Naive B cell (primary cell): Measurements from ENCODE around the gene HTR2C. TPM values are rescaled to one million over a fixed set of nuclear protein-coding genes. Genes with fewer than 3 reads are reported as not detected.
"Not testable (repeated sequence)": the region's sequence is repeated elsewhere in the genome, so short reads cannot be mapped to it uniquely, and the experiment has no call there.

ENCODE experiments used
- ATAC-seq, 2 donors: fragments of 150-1000 bp; cut with Tn5 transposase; 2 replicates each; pipeline ENCODE4 v1.10.0; 2021; ENCODE audit warnings: low read depth in 2 of 2, mild to moderate bottlenecking in 2 of 2, moderate library complexity in 2 of 2
- DNase-seq: peaks from one replicate; pipeline ENCODE4 v3.0.0; 2022
- H3K27ac Mint-ChIP-seq, 6 donors: one replicate each; pipeline ENCODE4 v1.8.0; 2020 to 2022; ENCODE audit warnings: mild to moderate bottlenecking in 6 of 6, mixed read lengths in 6 of 6, moderate library complexity in 5 of 6, inconsistent platforms in 2 of 6
- H3K27me3 Mint-ChIP-seq, 3 donors: one replicate each; pipeline ENCODE4 v1.8.0; 2021 to 2022; ENCODE audit warnings: mixed read lengths in 3 of 3, mild to moderate bottlenecking in 1 of 3
- H3K36me3 Mint-ChIP-seq, 2 donors: one replicate each; pipeline ENCODE4 v1.8.0; 2020 to 2022; ENCODE audit warnings: mixed read lengths in 2 of 2, inconsistent platforms in 1 of 2, mild to moderate bottlenecking in 1 of 2
- H3K4me1 Mint-ChIP-seq, 3 donors: one replicate each; pipeline ENCODE4 v1.8.0; 2020 to 2022; ENCODE audit warnings: mixed read lengths in 3 of 3, inconsistent platforms in 1 of 3, mild to moderate bottlenecking in 1 of 3, moderate library complexity in 1 of 3
- H3K4me3 Mint-ChIP-seq, 8 donors: one replicate each; pipeline ENCODE4 v1.8.0; 2020 to 2022; ENCODE audit warnings: mild to moderate bottlenecking in 8 of 8, mixed read lengths in 8 of 8, moderate library complexity in 8 of 8, inconsistent platforms in 2 of 8
- H3K9me3 Mint-ChIP-seq, 7 donors: one replicate each; pipeline ENCODE4 v1.8.0; 2020 to 2022; ENCODE audit warnings: mixed read lengths in 7 of 7, mild to moderate bottlenecking in 5 of 7, inconsistent platforms in 2 of 7, moderate library complexity in 1 of 7
- polyA plus RNA-seq, 6 donors: library from polyadenylated mRNA; unstranded; fragments of 300-500 nt; fragmentation: Illumina TruSeq; gene quantifications; one replicate each; pipeline ENCODE4 v1.2.3, GENCODE V29; 2021; ENCODE audit warnings: low read depth in 6 of 6

Gene HTR2C
- polyA plus RNA-seq, 6 donors from 2014 or later, result not detected

- Mint-ChIP-seq H3K27ac (peak overlapping the region in 1 of 6 donors; percentile 24), H3K4me1 (no peaks in the 10 kb centered on the region), H3K27me3 (no peaks in the 10 kb centered on the region), H3K36me3 (no peaks in the 10 kb centered on the region), H3K4me3 (no peak overlapping the region), H3K9me3 (no peaks in the 10 kb centered on the region)
- ATAC-seq, result no peak
- no peak for DNase-seq
Observed at GRCh38 chrX:114615765-114616164, 31.9 kb downstream of the HTR2C start.

GRCh38 chrX:114619874-114620273 is 36.0 kb downstream of the HTR2C start:
- Mint-ChIP-seq H3K36me3 (no peaks in the 10 kb centered on the region), H3K27ac (no peak overlapping the region), H3K4me3 (no peak overlapping the region), H3K4me1 (no peaks in the 10 kb centered on the region), H3K9me3 (peaks cover 0 to 3% (median 0%) of the 10 kb centered on the region in 7 donors), H3K27me3 (peaks cover 0 to 8% (median 0%) of the 10 kb centered on the region in 3 donors)
- no peak for ATAC-seq
- DNase-seq, result no peak

- ATAC-seq, result no peak
- no peak for DNase-seq
- peaks cover 0 to 3% (median 0%) of the 10 kb centered on the region in 7 donors for H3K9me3 Mint-ChIP-seq
- no peak overlapping the region for H3K4me3 Mint-ChIP-seq
- no peaks in the 10 kb centered on the region for H3K36me3 Mint-ChIP-seq
- peaks cover 0 to 8% (median 0%) of the 10 kb centered on the region in 3 donors for H3K27me3 Mint-ChIP-seq
- H3K27ac Mint-ChIP-seq, result no peak overlapping the region
- no peaks in the 10 kb centered on the region for H3K4me1 Mint-ChIP-seq
Observed at GRCh38 chrX:114626323-114626722, 42.4 kb downstream of the HTR2C start.

GRCh38 chrX:114635986-114636385 is 52.1 kb downstream of the HTR2C start:
- H3K27ac Mint-ChIP-seq, result no peak overlapping the region
- no peak for DNase-seq
- no peak for ATAC-seq
- H3K4me3 Mint-ChIP-seq, result no peak overlapping the region
- H3K36me3 Mint-ChIP-seq, result no peaks in the 10 kb centered on the region
- no peaks in the 10 kb centered on the region for H3K4me1 Mint-ChIP-seq
- H3K9me3 Mint-ChIP-seq, result peaks cover 0 to 4% (median 0%) of the 10 kb centered on the region in 7 donors
- no peaks in the 10 kb centered on the region for H3K27me3 Mint-ChIP-seq

- Mint-ChIP-seq H3K4me3 (no peak overlapping the region), H3K27me3 (peaks cover 0 to 2% (median 0%) of the 10 kb centered on the region in 3 donors), H3K9me3 (peaks cover 0 to 3% (median 0%) of the 10 kb centered on the region in 7 donors), H3K27ac (no peak overlapping the region), H3K36me3 (no peaks in the 10 kb centered on the region), H3K4me1 (no peaks in the 10 kb centered on the region)
- ATAC-seq (no peak), DNase-seq (no peak)
Observed at GRCh38 chrX:114650351-114650750, 66.5 kb downstream of the HTR2C start.

GRCh38 chrX:114675365-114675764 is 91.5 kb downstream of the HTR2C start:
- H3K27ac Mint-ChIP-seq, result no peak overlapping the region
- H3K4me3 Mint-ChIP-seq, result no peak overlapping the region
- H3K36me3 Mint-ChIP-seq, result no peaks in the 10 kb centered on the region
- peaks cover 0 to 3% (median 0%) of the 10 kb centered on the region in 7 donors for H3K9me3 Mint-ChIP-seq
- H3K4me1 Mint-ChIP-seq, result no peaks in the 10 kb centered on the region
- DNase-seq, result no peak
- ATAC-seq, result no peak
- H3K27me3 Mint-ChIP-seq, result no peaks in the 10 kb centered on the region

GRCh38 chrX:114700533-114700932 is 116.6 kb downstream of the HTR2C start:
- not testable (repeated sequence) for H3K4me3 Mint-ChIP-seq, H3K4me1 Mint-ChIP-seq

GRCh38 chrX:114709406-114709805 is 125.5 kb downstream of the HTR2C start:
- ATAC-seq (no peak), DNase-seq (no peak)
- no peaks in the 10 kb centered on the region for H3K36me3 Mint-ChIP-seq
- no peaks in the 10 kb centered on the region for H3K4me1 Mint-ChIP-seq
- H3K27ac Mint-ChIP-seq, result no peak overlapping the region
- H3K27me3 Mint-ChIP-seq, result no peaks in the 10 kb centered on the region
- no peak overlapping the region for H3K4me3 Mint-ChIP-seq
- peaks cover 0 to 2% (median 0%) of the 10 kb centered on the region in 7 donors for H3K9me3 Mint-ChIP-seq

More at GRCh38 chrX:114700533-114700932, 116.6 kb downstream of the HTR2C start:
- H3K27me3 Mint-ChIP-seq, ATAC-seq, H3K9me3 Mint-ChIP-seq, H3K36me3 Mint-ChIP-seq, H3K27ac Mint-ChIP-seq, DNase-seq: not testable (repeated sequence)

GRCh38 chrX:114710571-114710970 is 126.7 kb downstream of the HTR2C start:
- Mint-ChIP-seq H3K27me3 (no peaks in the 10 kb centered on the region), H3K27ac (no peak overlapping the region), H3K4me1 (no peaks in the 10 kb centered on the region), H3K36me3 (no peaks in the 10 kb centered on the region), H3K4me3 (no peak overlapping the region), H3K9me3 (peaks cover 0 to 2% (median 0%) of the 10 kb centered on the region in 7 donors)
- ATAC-seq, result no peak
- DNase-seq, result no peak

- Mint-ChIP-seq H3K36me3 (no peaks in the 10 kb centered on the region), H3K4me3 (no peak overlapping the region), H3K27me3 (no peaks in the 10 kb centered on the region), H3K4me1 (no peaks in the 10 kb centered on the region), H3K9me3 (peaks cover 0 to 2% (median 0%) of the 10 kb centered on the region in 7 donors), H3K27ac (no peak overlapping the region)
- ATAC-seq (no peak), DNase-seq (no peak)
Observed at GRCh38 chrX:114712466-114712865, 128.6 kb downstream of the HTR2C start.

GRCh38 chrX:114715096-114715495 is 131.2 kb downstream of the HTR2C start:
- Mint-ChIP-seq H3K4me1 (no peaks in the 10 kb centered on the region), H3K27me3 (no peaks in the 10 kb centered on the region), H3K4me3 (no peak overlapping the region), H3K27ac (no peak overlapping the region), H3K9me3 (peaks cover 0 to 3% (median 0%) of the 10 kb centered on the region in 7 donors), H3K36me3 (no peaks in the 10 kb centered on the region)
- no peak for DNase-seq
- no peak for ATAC-seq

- Mint-ChIP-seq H3K27me3 (no peaks in the 10 kb centered on the region), H3K4me1 (no peaks in the 10 kb centered on the region), H3K9me3 (peaks cover 0 to 5% (median 0%) of the 10 kb centered on the region in 7 donors), H3K4me3 (no peak overlapping the region), H3K36me3 (no peaks in the 10 kb centered on the region), H3K27ac (peak overlapping the region in 1 of 6 donors; percentile 5)
- peak in 1 of 2 donors; percentile 34 for ATAC-seq
- DNase-seq, result no peak
Observed at GRCh38 chrX:114717921-114718320, 134.0 kb downstream of the HTR2C start.

GRCh38 chrX:114766541-114766940 is 182.7 kb downstream of the HTR2C start:
- ATAC-seq, result no peak
- H3K4me1 Mint-ChIP-seq, result no peaks in the 10 kb centered on the region
- H3K27me3 Mint-ChIP-seq, result no peaks in the 10 kb centered on the region
- H3K4me3 Mint-ChIP-seq, result no peak overlapping the region
- H3K36me3 Mint-ChIP-seq, result no peaks in the 10 kb centered on the region
- H3K27ac Mint-ChIP-seq, result no peak overlapping the region
- DNase-seq, result no peak
- H3K9me3 Mint-ChIP-seq, result peaks cover 0 to 18% (median 4%) of the 10 kb centered on the region in 7 donors

GRCh38 chrX:114774691-114775090 is 190.8 kb downstream of the HTR2C start:
- ATAC-seq (no peak), DNase-seq (no peak)
- no peaks in the 10 kb centered on the region for H3K4me1 Mint-ChIP-seq
- H3K27me3 Mint-ChIP-seq, result no peaks in the 10 kb centered on the region
- no peak overlapping the region for H3K4me3 Mint-ChIP-seq
- no peaks in the 10 kb centered on the region for H3K36me3 Mint-ChIP-seq
- H3K9me3 Mint-ChIP-seq, result peaks cover 0 to 19% (median 0%) of the 10 kb centered on the region in 7 donors
- no peak overlapping the region for H3K27ac Mint-ChIP-seq

- DNase-seq (no peak), ATAC-seq (no peak)
- no peaks in the 10 kb centered on the region for H3K4me1 Mint-ChIP-seq
- no peak overlapping the region for H3K27ac Mint-ChIP-seq
- H3K36me3 Mint-ChIP-seq, result no peaks in the 10 kb centered on the region
- peaks cover 0 to 18% (median 2%) of the 10 kb centered on the region in 7 donors for H3K9me3 Mint-ChIP-seq
- no peaks in the 10 kb centered on the region for H3K27me3 Mint-ChIP-seq
- H3K4me3 Mint-ChIP-seq, result no peak overlapping the region
Observed at GRCh38 chrX:114782925-114783324, 199.0 kb downstream of the HTR2C start.
